ENCODE data around the gene FILIP1L. TPM values are rescaled to one million over a fixed set of nuclear protein-coding genes. Genes with fewer than 3 reads are reported as not detected.

Gene FILIP1L
- total and polyA plus RNA-seq, 2 of the 8 experiments (the other 6 are each of a cell fraction or from before 2014, with no cell fraction given) = 0.06 to 0.09 TPM

DNA sequence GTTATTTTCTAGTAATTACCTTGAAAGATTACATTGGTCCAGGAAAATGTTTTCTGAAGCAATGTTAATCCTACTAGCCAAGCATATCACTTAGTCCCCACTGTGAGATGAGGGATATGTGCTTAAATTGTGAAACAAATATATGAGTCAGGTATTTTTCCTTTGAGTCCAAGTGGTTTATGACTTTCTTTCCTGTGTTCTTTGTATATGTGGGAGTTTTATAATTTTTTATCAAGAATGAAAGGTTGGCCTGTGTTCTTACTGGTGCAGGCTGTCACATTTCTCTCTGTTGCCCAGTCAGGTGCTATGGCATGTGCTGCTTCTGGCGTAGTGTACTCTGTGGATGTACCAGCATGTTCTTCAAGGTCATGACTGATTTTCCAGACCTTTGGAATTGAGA is 149.2 kb downstream of the FILIP1L start:
- Histone ChIP-seq H3K18ac (ENCODE audit: extremely low read depth, low read length) (no peak overlapping the region), H2BK15ac (ENCODE audit: low read length) (no peak overlapping the region), H2BK5ac (ENCODE audit: low read depth, low read length) (no peak overlapping the region), H3K27me3 (replicated peaks in 1 of 4; ENCODE audit: control insufficient read depth in 3 of 4, extremely low read depth in 1 of 4, insufficient read depth in 3 of 4, low read length in 3 of 4) (no peaks in the 10 kb centered on the region), H2BK12ac (ENCODE audit: low read depth, low read length) (no peak overlapping the region), H4K8ac (ENCODE audit: extremely low read depth, insufficient read depth, low read length) (no peak overlapping the region), H3K9ac (replicated peaks in 1 of 4; ENCODE audit: extremely low read depth in 1 of 4, low read depth in 3 of 4, low read length in 3 of 4) (no peak overlapping the region), H3K14ac (ENCODE audit: insufficient read length) (no peak overlapping the region), H2BK120ac (replicated peaks; ENCODE audit: low read depth, low read length) (no peak overlapping the region), H3K23ac (ENCODE audit: insufficient read length) (no peak overlapping the region), H3K4me3 (ENCODE audit: extremely low read depth in 1 of 4, insufficient read depth in 2 of 4, low read depth in 3 of 4, low read length in 4 of 4) (no peak overlapping the region), H3K4me2 (ENCODE audit: insufficient read depth in 1 of 2, low read depth in 2 of 2, low read length in 2 of 2) (no peak overlapping the region), H3K23me2 (ENCODE audit: low read depth, low read length) (no peaks in the 10 kb centered on the region), H4K20me1 (replicated peaks in 1 of 2; ENCODE audit: control insufficient read depth in 1 of 2, insufficient read depth in 2 of 2, low read length in 2 of 2) (no peaks in the 10 kb centered on the region), H4K91ac (replicated peaks; ENCODE audit: insufficient read length, low read length) (no peak overlapping the region), H3K56ac (replicated peaks; ENCODE audit: insufficient read length, low read depth, low read length) (no peak overlapping the region), H3K4me1 (replicated peaks in 1 of 4; ENCODE audit: control insufficient read depth in 3 of 4, insufficient read depth in 4 of 4, low read length in 3 of 4) (no peaks in the 10 kb centered on the region), H3K36me3 (ENCODE audit: control insufficient read depth in 2 of 4, insufficient read depth in 4 of 4, low read length in 3 of 4) (no peaks in the 10 kb centered on the region), H4K5ac (ENCODE audit: insufficient read length, low read depth, low read length) (no peak overlapping the region), H2AK5ac (ENCODE audit: low read depth, low read length) (no peak overlapping the region), H2AFZ (ENCODE audit: low read length) (no peak overlapping the region), H2BK20ac (ENCODE audit: low read length) (no peak overlapping the region), H3K4ac (replicated peaks; ENCODE audit: insufficient read length, low read depth, low read length) (no peak overlapping the region), H3K79me2 (ENCODE audit: control insufficient read depth in 1 of 2, insufficient read depth in 2 of 2, low read length in 2 of 2) (no peaks in the 10 kb centered on the region), H3K79me1 (ENCODE audit: low read depth, low read length) (no peaks in the 10 kb centered on the region), H3K9me3 (ENCODE audit: insufficient read depth in 2 of 2, low read depth in 1 of 2, low read length in 1 of 2) (no peaks in the 10 kb centered on the region), H3K27ac (ENCODE audit: low read depth, low read length) (no peak overlapping the region)
- ChIA-PET POLR2A (ENCODE audit: partially characterized antibody) (no interaction called here), CTCF (ENCODE audit: partially characterized antibody) (interaction anchor here (0.7 to 1.1 kb wide), 2 partner anchors 14 to 854 kb away, joined by 3 read pairs; no protein-coding TSS in a partner anchor)
- TF ChIP-seq CTCF (IDR thresholded peaks at IDR 0.05; ENCODE audit: control extremely low read depth in 1 of 3, insufficient read depth in 1 of 3, low read depth in 1 of 3, low read length in 3 of 3) (no peak), NANOG (IDR thresholded peaks at IDR 0.05; ENCODE audit: insufficient read depth, low read depth, low read length, poor library complexity, severe bottlenecking) (no peak), EP300 (IDR thresholded peaks at IDR 0.05; ENCODE audit: borderline replicate concordance in 1 of 2, low read depth in 2 of 2, low read length in 2 of 2) (no peak)
- FAIRE-seq = no peak
- DNase-seq (ENCODE audit: low read depth in 1 of 2, low spot score in 2 of 2) = no peak
- 95% methylated on average over 1 of the region's 1 CpG; no CpG with 5 or more reads in 1 of the 2 experiments for WGBS, 2 experiments (ENCODE audit: extremely low coverage in 1 of 2, insufficient coverage in 1 of 2, insufficient read length in 1 of 2, insufficient replicate concordance in 2 of 2, low coverage in 1 of 2, low lambda C conversion rate in 2 of 2, missing lambda C conversion rate in 1 of 2)

Measured in H1 (cell line).